ENCODE results near the gene MSI2. TPM values are rescaled to one million over a fixed set of nuclear protein-coding genes. Genes with fewer than 3 reads are reported as not detected.

The MSI2 gene
- total RNA-seq, 1 donor from 2014 or later: 16.8 TPM

Other genes with a start within 250 kb of the MSI2 start
- gene AKAP1, start 171.3 kb upstream of the MSI2 start, total RNA-seq: 16.0 and 24.5 TPM in 2 replicates

Measured in dermis blood vessel endothelial cell (primary cell).